ENCODE measurements around the gene SSNA1. TPM values are rescaled to one million over a fixed set of nuclear protein-coding genes. Genes with fewer than 3 reads are reported as not detected.

The SSNA1 gene
- polyA plus RNA-seq, 2 donors: 104 TPM

GRCh38 chr9:137173796-137174664 lies 14.4 kb upstream of the SSNA1 start:
- H3K27ac ChIP-seq (ENCODE audit: low read depth in 2 of 2, low read length in 1 of 2): peak overlapping the region in 1 of 2 donors; percentile 28
- peaks cover 0 to 12% of the 10 kb centered on the region in 2 donors for H3K27me3 ChIP-seq (ENCODE audit: control insufficient read depth in 1 of 2, insufficient read depth in 2 of 2, low read length in 2 of 2)
- WGBS, 2 donors: 63 to 65% methylated on average over 44 to 45 of the region's 45 CpGs
- H3K9me3 ChIP-seq (ENCODE audit: control insufficient read depth in 2 of 2, insufficient read depth in 1 of 2, low read depth in 1 of 2, low read length in 1 of 2): peaks cover 0 to 1% of the 10 kb centered on the region in 2 donors
- H3K36me3 ChIP-seq (ENCODE audit: control insufficient read depth in 2 of 2, insufficient read depth in 2 of 2, low read length in 1 of 2): peaks cover 0 to 12% of the 10 kb centered on the region in 2 donors
- peaks cover 10 to 47% of the 10 kb centered on the region in 2 donors for H3K4me1 ChIP-seq (ENCODE audit: control insufficient read depth in 2 of 2, insufficient read depth in 2 of 2, low read length in 1 of 2)
- no peak overlapping the region for H3K4me3 ChIP-seq (ENCODE audit: low read depth in 1 of 2, low read length in 2 of 2)

- H3K4me1 ChIP-seq (ENCODE audit: control insufficient read depth in 2 of 2, insufficient read depth in 2 of 2, low read length in 1 of 2): peaks cover 5 to 41% of the 10 kb centered on the region in 2 donors
- no peaks in the 10 kb centered on the region for H3K9me3 ChIP-seq (ENCODE audit: control insufficient read depth in 2 of 2, insufficient read depth in 1 of 2, low read depth in 1 of 2, low read length in 1 of 2)
- WGBS, 2 donors: 31 to 40% methylated on average over 24 to 34 of the region's 34 CpGs
- H3K27ac ChIP-seq (ENCODE audit: low read depth in 2 of 2, low read length in 1 of 2): no peak overlapping the region
- peaks cover 0 to 6% of the 10 kb centered on the region in 2 donors for H3K27me3 ChIP-seq (ENCODE audit: control insufficient read depth in 1 of 2, insufficient read depth in 2 of 2, low read length in 2 of 2)
- no peak overlapping the region for H3K4me3 ChIP-seq (ENCODE audit: low read depth in 1 of 2, low read length in 2 of 2)
- H3K36me3 ChIP-seq (ENCODE audit: control insufficient read depth in 2 of 2, insufficient read depth in 2 of 2, low read length in 1 of 2): peaks cover 3 to 19% of the 10 kb centered on the region in 2 donors
Observed at GRCh38 chr9:137174722-137175293, 13.7 kb upstream of the SSNA1 start.

GRCh38 chr9:137175345-137175961 lies 13.0 kb upstream of the SSNA1 start:
- Histone ChIP-seq H3K27me3 (ENCODE audit: control insufficient read depth in 1 of 2, insufficient read depth in 2 of 2, low read length in 2 of 2) (peaks cover 0 to 2% of the 10 kb centered on the region in 2 donors), H3K36me3 (ENCODE audit: control insufficient read depth in 2 of 2, insufficient read depth in 2 of 2, low read length in 1 of 2) (peaks cover 4 to 25% of the 10 kb centered on the region in 2 donors), H3K9me3 (ENCODE audit: control insufficient read depth in 2 of 2, insufficient read depth in 1 of 2, low read depth in 1 of 2, low read length in 1 of 2) (no peaks in the 10 kb centered on the region), H3K4me1 (ENCODE audit: control insufficient read depth in 2 of 2, insufficient read depth in 2 of 2, low read length in 1 of 2) (peaks cover 5 to 36% of the 10 kb centered on the region in 2 donors), H3K27ac (ENCODE audit: low read depth in 2 of 2, low read length in 1 of 2) (no peak overlapping the region), H3K4me3 (ENCODE audit: low read depth in 1 of 2, low read length in 2 of 2) (no peak overlapping the region)
- 37 to 40% methylated on average over 29 to 33 of the region's 33 CpGs for WGBS, 2 donors

DNA sequence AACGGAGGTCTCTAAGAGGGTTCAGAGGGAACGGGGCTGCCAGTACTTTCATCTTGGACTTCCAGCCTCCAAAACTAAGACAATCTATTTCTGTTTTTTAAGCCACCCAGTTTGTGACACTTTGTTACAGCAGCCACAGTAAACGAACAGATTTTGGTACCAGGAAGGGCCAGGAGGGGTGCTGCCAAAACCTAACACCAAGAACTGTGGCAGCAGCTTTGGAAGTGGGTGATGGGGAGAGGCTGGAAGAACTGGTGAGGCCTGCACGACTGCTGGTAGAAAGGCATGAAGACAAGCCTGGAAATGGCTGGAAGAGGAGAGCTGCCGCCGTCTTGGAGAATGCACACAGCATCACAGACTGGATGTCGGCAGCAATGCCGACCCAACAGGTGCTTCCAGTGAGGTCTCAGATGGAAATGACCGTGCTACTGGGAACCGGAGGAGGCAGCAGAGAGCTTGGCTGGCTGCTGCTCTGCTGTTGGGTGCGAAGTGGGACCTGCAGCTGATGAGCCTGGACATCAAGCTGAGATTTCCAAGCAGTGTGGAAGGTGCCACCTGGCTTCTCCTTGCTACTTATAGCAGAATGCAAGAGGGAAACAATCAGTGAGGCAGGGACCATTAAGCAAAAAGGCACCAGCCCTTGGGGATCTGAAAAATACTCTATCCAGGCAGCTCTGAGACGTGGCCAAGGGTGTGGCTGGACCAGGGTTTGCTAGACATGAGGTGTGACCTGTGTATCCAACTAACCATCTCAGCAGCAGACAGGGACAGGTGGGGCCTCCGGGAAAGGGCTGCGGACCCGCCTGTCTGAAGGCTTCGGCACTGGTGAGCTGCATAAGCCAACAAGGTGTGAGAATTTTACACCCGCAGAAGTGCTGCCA lies 11.9 kb upstream of the SSNA1 start:
- no peaks in the 10 kb centered on the region for H3K9me3 ChIP-seq (ENCODE audit: control insufficient read depth in 2 of 2, insufficient read depth in 1 of 2, low read depth in 1 of 2, low read length in 1 of 2)
- H3K36me3 ChIP-seq (ENCODE audit: control insufficient read depth in 2 of 2, insufficient read depth in 2 of 2, low read length in 1 of 2): peaks cover 4 to 36% of the 10 kb centered on the region in 2 donors
- H3K4me3 ChIP-seq (ENCODE audit: low read depth in 1 of 2, low read length in 2 of 2): no peak overlapping the region
- no peaks in the 10 kb centered on the region for H3K27me3 ChIP-seq (ENCODE audit: control insufficient read depth in 1 of 2, insufficient read depth in 2 of 2, low read length in 2 of 2)
- H3K27ac ChIP-seq (ENCODE audit: low read depth in 2 of 2, low read length in 1 of 2): peak overlapping the region in 1 of 2 donors; percentile 14
- peaks cover 5 to 34% of the 10 kb centered on the region in 2 donors for H3K4me1 ChIP-seq (ENCODE audit: control insufficient read depth in 2 of 2, insufficient read depth in 2 of 2, low read length in 1 of 2)
- 49 to 50% methylated on average over 17 of the region's 17 CpGs for WGBS, 2 donors

GRCh38 chr9:137178201-137178938 lies 10.1 kb upstream of the SSNA1 start:
- Histone ChIP-seq H3K27ac (ENCODE audit: low read depth in 2 of 2, low read length in 1 of 2) (no peak overlapping the region), H3K9me3 (ENCODE audit: control insufficient read depth in 2 of 2, insufficient read depth in 1 of 2, low read depth in 1 of 2, low read length in 1 of 2) (no peaks in the 10 kb centered on the region), H3K4me3 (ENCODE audit: low read depth in 1 of 2, low read length in 2 of 2) (no peak overlapping the region), H3K36me3 (ENCODE audit: control insufficient read depth in 2 of 2, insufficient read depth in 2 of 2, low read length in 1 of 2) (peaks cover 8 to 51% of the 10 kb centered on the region in 2 donors), H3K27me3 (ENCODE audit: control insufficient read depth in 1 of 2, insufficient read depth in 2 of 2, low read length in 2 of 2) (no peaks in the 10 kb centered on the region), H3K4me1 (ENCODE audit: control insufficient read depth in 2 of 2, insufficient read depth in 2 of 2, low read length in 1 of 2) (peaks cover 5 to 17% of the 10 kb centered on the region in 2 donors)
- 87 to 93% methylated on average over 23 of the region's 23 CpGs for WGBS, 2 donors

- peaks cover 13 to 58% of the 10 kb centered on the region in 2 donors for H3K36me3 ChIP-seq (ENCODE audit: control insufficient read depth in 2 of 2, insufficient read depth in 2 of 2, low read length in 1 of 2)
- no peak overlapping the region for H3K4me3 ChIP-seq (ENCODE audit: low read depth in 1 of 2, low read length in 2 of 2)
- no peak overlapping the region for H3K27ac ChIP-seq (ENCODE audit: low read depth in 2 of 2, low read length in 1 of 2)
- no peaks in the 10 kb centered on the region for H3K9me3 ChIP-seq (ENCODE audit: control insufficient read depth in 2 of 2, insufficient read depth in 1 of 2, low read depth in 1 of 2, low read length in 1 of 2)
- peaks cover 3 to 11% of the 10 kb centered on the region in 2 donors for H3K4me1 ChIP-seq (ENCODE audit: control insufficient read depth in 2 of 2, insufficient read depth in 2 of 2, low read length in 1 of 2)
- 86 to 88% methylated on average over 17 to 19 of the region's 19 CpGs for WGBS, 2 donors
- no peaks in the 10 kb centered on the region for H3K27me3 ChIP-seq (ENCODE audit: control insufficient read depth in 1 of 2, insufficient read depth in 2 of 2, low read length in 2 of 2)
Observed at GRCh38 chr9:137178939-137179630, 9.4 kb upstream of the SSNA1 start.

DNA sequence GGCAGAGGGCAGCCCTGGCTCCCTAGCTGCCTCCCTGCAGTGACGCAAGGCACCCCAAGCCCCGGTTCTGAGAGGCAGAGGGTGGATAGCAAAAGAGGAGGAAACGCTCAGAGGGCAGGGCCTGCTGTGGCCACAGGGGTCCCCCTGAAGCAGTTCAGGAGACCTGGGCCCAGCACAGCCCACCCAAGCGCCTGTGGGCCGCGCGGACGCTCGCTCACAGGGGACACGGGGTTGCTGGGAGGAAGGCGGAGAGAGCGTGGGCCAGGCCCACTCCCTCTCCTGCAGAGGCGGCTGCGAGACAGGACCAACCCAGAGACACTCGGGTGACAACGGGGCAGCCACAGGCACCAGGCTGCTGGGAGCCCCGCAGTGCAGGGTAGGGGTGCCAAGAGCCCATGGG lies 8.7 kb upstream of the SSNA1 start:
- Histone ChIP-seq H3K9me3 (ENCODE audit: control insufficient read depth in 2 of 2, insufficient read depth in 1 of 2, low read depth in 1 of 2, low read length in 1 of 2) (no peaks in the 10 kb centered on the region), H3K27me3 (ENCODE audit: control insufficient read depth in 1 of 2, insufficient read depth in 2 of 2, low read length in 2 of 2) (no peaks in the 10 kb centered on the region), H3K36me3 (ENCODE audit: control insufficient read depth in 2 of 2, insufficient read depth in 2 of 2, low read length in 1 of 2) (peaks cover 16 to 64% of the 10 kb centered on the region in 2 donors), H3K4me1 (ENCODE audit: control insufficient read depth in 2 of 2, insufficient read depth in 2 of 2, low read length in 1 of 2) (peaks cover 3 to 7% of the 10 kb centered on the region in 2 donors), H3K4me3 (ENCODE audit: low read depth in 1 of 2, low read length in 2 of 2) (no peak overlapping the region), H3K27ac (ENCODE audit: low read depth in 2 of 2, low read length in 1 of 2) (no peak overlapping the region)
- 92 to 98% methylated on average over 12 to 17 of the region's 17 CpGs for WGBS, 2 donors

- Histone ChIP-seq H3K36me3 (ENCODE audit: control insufficient read depth in 2 of 2, insufficient read depth in 2 of 2, low read length in 1 of 2) (peaks cover 16 to 71% of the 10 kb centered on the region in 2 donors), H3K27ac (ENCODE audit: low read depth in 2 of 2, low read length in 1 of 2) (no peak overlapping the region), H3K9me3 (ENCODE audit: control insufficient read depth in 2 of 2, insufficient read depth in 1 of 2, low read depth in 1 of 2, low read length in 1 of 2) (no peaks in the 10 kb centered on the region), H3K4me1 (ENCODE audit: control insufficient read depth in 2 of 2, insufficient read depth in 2 of 2, low read length in 1 of 2) (peaks cover 0 to under 1% of the 10 kb centered on the region in 2 donors), H3K4me3 (ENCODE audit: low read depth in 1 of 2, low read length in 2 of 2) (no peak overlapping the region), H3K27me3 (ENCODE audit: control insufficient read depth in 1 of 2, insufficient read depth in 2 of 2, low read length in 2 of 2) (no peaks in the 10 kb centered on the region)
- WGBS, 2 donors: 92 to 96% methylated on average over 20 of the region's 20 CpGs
Observed at GRCh38 chr9:137180491-137180890, 8.0 kb upstream of the SSNA1 start.

Measured in esophagus (tissue), 2 donors.